HG03097 (cell line): ENCODE results near the gene EZR.

ENCODE experiments used
- ATAC-seq: cut with Tn5 transposase; IDR thresholded peaks from one replicate; pipeline ENCODE4 v1.9.1; 2021; ENCODE audit not compliant: unreplicated experiment, low FRiP score

EZR gene

DNA sequence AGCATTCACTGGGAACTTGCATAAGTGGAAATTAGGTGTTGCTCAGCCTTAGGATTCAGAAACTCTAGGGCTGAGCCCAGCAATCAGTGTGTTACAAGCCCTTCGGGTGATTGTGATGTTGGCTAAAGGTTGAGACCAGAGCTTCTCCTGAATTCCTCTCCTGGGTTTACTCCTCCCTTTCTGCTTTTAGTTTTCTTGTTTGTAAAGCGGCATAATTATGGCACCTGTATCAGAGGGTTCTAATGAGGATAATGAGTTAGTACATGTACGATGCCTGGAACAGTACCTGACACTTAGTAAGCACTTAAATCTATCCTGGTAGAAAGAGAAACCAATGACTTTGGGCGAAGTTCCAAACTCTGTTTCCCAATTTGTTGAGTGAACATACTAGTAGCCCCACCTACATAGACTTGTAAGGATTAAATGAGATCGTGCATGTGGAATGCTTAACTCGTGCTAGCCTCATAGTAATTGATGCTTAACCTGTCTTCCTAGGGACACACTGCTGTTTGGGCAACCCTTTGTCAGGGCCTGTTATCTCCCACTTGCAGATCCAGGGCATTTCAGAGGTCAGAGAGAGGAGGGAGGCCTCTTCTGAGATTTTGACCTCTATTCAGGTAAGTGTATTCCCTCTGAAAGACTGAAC, 932 bp upstream of the EZR start:
- ATAC-seq = no peak

DNA sequence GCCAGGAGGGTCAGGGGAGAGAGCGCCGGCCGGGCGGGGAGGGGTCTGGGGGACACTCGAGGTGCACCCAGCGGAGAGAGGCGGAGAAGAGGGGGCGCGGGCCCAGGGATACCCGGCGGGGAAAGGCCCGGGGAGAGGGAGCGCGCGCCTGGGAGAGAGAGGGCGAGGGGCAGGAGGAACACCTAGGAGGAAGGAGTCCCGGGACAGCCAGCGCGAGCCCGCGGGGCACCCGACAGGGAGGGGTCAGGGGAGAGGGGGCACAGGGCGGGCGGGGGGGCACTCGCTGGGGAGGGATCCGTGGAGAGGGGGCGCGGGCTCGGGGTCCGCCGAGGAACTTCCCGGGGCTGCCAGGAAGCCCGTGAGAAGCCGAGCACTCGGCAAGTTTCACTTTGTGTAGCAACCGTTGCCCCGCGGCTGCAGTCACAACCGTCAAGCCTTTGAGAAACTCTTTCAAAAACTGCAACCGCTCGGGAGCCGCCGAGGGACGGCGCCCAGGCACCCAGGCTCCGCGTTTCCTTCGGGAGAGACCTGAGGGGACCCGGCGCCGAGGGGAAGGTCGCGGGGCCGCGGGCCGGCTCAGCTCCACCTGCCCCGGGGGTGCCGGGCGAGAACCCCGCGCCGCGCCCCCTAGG, 471 bp downstream of the EZR start:
- peak; percentile 25 for ATAC-seq

DNA sequence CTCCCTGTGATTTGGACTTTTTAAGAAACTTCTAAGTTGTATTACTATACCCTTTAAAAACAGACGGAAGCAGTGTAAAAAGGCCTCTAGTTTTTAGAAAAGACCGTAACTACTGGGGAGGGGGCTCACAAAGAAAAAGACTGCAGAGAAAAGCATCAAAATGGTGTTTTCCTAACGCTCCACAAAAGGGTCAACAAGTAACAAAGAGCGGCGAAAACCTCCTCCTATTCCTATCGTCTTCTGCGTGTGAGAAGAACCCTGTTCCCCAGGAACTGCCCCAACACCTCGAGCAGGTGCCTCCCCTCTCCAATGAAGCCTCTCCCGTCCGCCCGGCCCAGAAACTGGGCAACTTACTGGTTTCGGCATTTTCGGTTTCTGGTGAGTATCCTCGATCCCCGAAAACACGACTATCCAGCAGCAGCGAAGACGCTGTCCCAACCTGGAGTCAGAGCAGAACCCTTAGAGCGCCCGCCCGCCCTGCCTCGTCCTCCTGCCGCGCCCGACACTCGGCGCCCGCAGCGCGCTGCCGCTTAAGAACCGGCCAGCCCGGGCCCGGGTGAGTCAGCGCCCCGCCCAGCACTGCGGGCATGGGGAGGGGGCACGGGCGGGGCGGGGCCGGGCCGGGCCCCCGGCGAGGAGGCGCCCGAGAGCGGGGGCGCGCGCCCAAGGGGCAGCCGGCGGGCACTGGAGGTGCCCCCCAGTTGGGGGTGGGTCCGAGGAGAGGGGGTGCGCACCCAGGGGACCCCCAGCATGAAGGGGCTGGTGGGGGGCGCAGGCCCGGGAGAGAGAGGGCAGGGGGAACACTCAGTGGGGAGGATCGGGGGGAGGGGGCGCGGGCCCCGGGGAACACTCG, 1.2 kb downstream of the EZR start:
- peak; percentile 37 for ATAC-seq

DNA sequence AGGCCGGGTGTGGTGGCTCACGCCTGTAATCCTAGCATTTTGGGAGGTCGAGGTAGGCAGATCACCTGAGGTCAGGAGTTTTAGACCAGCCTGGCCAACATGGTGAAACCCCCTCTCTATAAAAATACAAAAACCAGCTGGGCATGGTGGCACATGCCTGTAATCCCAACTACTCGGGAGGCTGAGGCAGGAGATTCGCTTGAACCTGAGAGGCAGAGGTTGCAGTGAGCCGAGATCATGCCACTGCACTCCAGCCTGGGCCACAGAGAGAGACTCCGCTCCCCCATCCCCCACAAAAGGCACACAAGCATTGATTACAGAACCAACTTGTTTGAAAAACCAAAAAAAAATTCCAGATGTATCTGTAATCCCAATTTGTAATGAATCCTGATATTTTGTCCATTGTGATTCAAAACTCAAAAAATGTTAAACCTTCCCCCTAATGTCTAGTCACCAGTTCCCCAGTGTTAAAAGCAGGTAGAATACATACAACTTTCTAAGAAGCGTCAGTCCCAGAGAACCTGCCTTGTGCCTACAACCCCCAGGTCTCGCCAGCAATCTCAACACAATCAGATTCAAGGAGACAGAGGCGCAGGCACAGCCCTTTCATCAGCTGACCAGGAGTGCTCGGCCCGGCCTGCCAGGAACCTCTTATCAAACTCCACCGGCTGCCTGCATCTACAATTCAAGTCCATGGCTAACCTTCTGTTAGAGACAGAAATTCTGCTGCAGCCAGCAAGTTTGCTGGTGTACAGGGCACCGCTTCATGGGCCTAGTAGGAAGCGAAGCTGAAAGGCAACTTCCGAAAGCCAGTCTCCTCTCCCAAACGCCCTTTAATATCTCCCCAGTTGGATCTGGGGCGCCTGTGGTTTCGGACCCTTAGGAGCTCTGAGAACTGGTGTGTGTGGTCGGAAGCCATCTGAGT, 2.1 kb downstream of the EZR start:
- ATAC-seq = no peak

DNA sequence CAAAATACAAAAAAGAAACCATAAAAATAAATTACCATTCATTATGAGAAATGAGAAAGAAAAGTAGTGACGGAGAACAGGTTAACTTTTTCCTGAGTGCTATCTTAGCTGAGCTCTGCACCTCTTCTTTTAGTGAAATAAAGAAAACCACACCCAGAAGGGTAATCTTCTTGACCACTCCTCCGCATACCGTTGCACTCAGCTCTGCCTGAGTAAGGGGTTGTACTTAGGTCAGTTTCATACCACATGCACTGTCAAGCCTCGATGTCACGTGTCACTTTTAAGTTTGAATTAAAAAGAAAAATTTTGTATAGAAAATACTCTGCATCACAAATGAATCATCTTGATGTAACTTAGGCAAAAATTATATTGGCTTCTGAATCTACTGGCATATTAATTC, 2.8 kb downstream of the EZR start:
- ATAC-seq = no peak

DNA sequence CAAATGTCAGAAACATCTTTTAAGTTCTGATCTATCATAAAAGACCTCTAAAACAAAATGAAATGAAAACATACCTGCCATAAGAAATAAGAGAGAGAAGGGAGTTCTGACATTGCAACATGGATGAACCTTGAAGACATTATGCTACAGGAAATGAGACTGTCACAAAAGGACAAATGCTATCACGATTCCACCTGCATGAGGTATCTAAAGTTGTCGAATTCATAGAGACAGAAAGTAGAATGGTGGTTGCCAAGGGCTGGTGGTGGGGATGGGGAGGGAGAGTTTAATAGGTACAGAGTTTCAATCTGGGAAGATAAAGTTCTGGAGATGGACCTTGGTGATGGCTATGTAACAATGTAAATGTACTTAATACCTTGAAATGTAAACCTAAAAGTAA, 3.3 kb downstream of the EZR start:
- no peak for ATAC-seq

DNA sequence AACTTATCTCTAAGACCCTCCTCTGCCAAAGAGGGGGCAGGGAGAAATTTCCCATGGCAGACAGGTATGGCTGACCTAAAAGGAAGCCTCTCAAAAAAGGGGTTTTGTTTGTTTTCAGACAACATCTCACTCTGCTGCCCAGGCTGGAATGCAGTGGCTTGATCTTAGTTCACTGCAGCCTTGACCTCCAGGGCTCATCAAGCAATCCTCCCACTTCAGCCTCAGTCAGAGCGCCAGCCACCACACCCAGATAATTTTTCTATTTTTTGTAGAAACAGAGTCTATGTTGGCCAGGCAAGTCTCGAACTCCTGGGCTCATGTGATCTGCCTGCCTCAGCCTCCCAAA, 3.8 kb downstream of the EZR start:
- no peak for ATAC-seq

DNA sequence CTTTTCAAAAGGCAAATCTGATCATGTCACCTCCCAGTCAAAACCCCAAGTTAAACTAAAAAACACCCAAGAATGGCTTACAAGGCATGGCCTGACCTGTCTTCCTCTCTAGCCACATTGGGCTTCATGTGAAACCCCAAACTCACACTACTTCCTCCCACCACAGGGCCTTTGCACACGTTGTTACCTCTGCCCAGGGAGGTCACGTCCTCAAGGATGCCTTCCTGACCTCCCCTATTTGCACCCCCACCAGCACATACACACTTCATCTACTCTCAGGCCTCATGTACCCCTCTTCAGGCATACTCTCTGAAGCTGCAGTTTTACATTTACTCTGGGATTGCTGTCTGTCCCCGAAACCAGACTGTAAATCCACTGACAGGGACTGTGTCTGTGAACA, 6.1 kb downstream of the EZR start:
- ATAC-seq = no peak

DNA sequence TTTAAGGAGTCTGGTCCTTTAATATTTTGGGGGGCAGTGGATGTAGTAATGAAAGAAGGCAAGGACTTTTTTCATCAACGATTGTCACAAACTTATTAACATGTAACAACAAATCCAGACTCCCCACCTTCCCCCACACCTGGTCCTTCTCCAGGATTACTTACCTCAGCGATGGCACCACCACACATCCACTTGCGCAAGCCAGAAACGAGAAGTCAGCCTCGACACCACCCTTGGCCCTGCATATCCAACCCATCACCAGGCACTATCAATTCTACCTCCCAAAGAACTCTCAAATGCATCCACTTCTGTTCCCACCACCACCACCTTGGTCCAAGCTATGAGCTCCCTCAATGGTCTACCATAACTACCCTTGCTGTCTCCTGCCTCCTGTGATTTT, 6.6 kb downstream of the EZR start:
- no peak for ATAC-seq

DNA sequence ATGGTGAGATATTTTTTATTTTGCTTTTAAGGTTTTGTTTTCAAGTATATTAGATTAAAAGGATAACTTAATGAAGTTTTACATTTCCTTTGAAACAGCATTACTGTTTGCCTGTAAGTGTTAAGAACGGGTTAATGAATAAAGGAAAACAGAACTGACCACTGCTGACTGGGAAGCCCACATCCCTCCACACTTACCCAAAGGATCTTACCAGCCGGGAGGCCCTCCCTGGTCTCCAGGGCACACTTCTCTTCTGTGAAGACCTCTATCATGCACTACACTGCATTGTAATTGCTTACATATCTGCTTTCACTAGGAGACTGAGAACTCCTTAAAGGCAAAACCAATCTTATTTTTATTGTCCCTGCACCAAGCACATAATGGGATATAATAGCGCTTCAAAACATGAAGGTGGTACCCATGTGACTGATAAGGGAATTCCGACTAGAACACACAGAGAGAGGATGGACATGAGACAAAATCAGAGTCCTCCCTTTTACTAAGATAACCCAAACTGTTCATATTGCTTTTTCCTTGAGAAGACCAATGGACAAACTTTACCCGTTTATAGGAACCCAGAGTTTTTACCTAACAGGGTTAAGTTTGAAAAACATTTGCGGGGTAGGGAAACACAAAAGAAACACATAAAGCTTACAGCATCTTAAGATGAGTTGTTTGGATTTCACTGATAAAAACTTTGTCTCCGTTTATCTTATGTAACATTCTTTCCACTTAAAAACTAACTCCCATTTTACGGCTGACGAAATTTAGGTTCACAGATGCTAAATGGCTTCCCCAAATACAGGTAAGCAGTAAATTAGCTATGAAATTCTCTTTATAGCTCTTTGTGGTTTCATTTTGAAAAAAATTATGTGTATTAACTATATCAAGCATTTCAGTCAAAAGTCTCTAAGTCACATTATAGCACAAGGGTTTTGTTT, 8.7 kb downstream of the EZR start:
- no peak for ATAC-seq

DNA sequence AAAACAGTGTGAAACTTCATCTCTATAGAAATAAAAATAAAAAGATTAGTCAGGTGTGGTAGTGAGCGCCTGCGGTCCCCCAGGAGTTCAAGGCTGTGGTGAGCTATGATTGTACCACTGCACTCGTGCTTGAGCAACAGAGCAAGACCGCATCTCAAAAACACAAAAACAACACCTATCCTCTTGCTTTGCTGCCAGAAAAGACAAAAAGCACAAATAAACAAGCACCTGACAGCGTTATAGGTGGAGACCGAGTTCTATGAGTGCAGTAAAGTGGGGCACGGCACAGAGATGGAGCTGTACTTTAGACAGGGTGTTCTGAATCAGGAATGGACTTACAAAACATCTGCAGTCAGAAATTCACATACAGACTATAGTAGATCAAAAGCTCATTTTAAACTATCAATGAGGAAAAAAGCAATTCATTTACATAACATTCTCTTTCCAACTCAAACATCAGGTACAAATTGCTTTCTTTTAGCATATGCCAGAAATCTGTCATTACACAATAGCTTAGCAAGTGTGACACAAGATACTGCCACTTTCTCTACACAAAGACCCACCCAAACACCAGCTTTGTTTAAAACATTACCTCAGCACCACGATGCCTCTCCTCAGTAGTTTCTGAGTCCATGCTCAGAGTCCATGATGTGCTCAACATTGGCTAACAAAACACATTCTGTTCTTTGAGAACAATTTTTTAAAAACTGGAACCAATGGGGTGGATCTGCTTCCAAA, 10.1 kb downstream of the EZR start:
- ATAC-seq = peak; percentile 56

DNA sequence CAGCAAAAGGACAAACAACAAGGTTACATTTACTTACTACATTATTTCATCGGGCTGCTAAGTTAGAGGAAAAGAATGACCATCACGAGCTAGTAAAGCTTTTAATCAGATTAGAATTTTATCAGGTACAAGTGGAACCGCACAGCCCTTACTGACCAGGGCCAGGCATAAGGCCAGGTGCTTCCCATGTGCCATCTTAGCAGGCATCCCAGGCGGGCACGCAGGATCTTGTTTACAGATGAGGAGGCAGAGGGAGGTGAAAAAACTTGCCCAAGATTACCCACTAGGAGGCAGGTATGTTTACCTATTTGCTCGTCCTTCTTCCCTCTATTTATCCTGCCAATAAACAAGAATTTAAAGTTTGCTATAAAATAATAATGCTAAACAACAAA, 10.7 kb downstream of the EZR start:
- no peak for ATAC-seq

DNA sequence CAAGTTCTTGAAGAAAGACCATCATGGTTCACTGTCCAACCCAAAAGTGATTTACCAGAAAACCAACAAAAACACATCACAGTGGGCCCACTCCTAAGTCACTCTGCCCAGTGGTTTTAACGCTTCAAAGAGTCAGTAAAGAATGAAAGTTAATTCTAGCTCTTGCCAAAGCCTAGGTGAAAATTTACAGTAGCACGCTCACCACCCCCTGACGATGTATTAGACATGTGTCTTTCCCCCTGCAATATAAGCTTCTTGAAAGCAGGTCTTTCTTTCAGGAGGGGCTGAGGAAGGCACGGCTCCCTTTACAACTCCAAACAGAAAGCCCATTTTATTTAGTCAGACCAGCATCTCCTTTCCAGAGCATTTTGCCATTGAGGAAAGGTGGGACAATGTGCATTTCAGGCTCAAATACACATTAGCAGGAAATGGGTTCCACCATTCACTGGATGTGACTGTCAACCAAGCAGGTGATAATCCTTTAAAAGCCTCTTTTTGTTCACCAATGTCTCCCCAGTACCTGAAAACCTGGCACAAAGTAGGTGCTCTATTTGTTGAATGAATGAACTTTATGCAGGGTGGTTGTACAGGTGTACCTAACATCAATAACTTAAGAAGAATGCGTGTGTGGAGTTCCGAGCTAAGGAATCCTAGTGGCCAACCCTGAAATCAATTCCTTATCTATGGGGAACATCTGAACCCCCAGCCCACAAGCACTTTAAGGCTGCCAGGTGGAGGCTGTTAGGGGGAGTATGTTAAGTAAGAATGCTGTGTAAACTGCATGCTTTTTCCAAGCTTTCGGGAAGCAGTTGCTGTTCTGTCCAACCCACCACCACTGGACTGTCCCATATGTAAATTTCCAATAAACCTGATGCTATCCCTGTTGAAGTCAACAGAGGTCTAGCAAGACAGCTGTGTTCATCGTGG, 11.4 kb downstream of the EZR start:
- no peak for ATAC-seq

DNA sequence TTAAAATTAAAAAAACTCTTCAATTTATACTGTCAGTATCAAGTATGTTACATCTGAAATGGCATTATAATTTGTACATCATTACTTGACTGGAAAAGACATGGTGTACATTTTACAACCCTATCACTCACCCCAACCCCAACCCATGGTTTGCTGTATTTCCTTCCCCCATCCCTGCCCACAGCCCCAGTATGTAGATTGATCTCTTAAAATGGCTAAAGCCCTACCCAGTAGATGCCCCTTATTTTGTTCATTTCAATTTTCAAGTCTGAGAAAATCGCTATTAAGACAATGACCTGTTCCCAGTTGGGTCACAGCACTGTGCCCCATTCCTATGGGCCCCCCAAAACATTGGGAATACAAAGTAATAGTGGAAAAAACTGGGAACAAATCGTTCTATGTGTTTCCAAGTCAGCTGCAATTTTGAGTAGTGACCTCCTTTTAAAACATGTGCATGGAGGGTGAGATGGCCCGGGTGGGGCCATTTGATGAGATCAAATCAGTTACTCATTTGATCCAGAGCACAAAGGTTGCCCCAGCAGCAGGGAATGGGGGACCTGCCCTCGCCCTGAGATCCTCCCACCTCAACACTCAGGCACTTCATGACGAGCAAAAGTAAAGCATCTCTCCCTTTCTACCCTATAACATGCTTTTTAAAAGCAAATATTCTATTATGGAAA, 13.3 kb downstream of the EZR start:
- no peak for ATAC-seq

DNA sequence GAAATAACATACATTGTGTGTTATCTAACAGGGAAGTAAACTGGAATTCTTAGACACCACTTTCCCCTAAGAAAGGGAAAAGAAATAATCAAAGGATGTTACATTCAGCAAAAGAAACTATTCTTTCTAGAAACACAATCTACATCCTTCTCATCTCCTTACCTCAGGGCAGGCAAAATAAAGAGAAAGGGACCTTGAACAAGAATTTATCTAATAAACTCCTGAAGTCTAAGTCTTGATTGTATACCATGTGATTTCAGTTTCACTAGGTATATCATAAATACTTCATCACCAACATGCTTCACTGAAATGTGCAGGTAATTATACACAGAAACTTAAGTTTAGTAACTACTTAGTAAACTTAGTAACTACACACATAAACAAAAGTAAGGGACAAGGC, 15.0 kb downstream of the EZR start:
- no peak for ATAC-seq

DNA sequence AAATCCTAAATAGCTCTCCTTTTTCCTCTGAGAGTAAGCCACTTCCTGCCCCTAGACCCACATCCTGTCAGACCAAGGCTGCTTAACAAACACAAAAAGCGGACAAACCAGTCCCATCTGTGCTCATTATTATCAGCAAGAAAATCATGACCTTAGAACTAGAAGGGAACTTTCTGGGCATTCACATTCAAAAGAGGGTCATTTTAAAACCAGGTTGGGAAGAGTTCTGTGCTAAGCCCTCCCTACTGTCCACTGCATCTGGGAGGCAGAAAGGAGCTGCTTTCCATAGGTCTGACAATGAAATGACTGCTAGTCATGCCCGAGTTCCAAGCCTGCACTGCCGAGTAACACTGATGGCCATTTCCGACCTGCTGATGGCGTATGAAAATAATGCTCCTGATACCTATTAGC, 15.4 kb downstream of the EZR start:
- peak; percentile 48 for ATAC-seq

DNA sequence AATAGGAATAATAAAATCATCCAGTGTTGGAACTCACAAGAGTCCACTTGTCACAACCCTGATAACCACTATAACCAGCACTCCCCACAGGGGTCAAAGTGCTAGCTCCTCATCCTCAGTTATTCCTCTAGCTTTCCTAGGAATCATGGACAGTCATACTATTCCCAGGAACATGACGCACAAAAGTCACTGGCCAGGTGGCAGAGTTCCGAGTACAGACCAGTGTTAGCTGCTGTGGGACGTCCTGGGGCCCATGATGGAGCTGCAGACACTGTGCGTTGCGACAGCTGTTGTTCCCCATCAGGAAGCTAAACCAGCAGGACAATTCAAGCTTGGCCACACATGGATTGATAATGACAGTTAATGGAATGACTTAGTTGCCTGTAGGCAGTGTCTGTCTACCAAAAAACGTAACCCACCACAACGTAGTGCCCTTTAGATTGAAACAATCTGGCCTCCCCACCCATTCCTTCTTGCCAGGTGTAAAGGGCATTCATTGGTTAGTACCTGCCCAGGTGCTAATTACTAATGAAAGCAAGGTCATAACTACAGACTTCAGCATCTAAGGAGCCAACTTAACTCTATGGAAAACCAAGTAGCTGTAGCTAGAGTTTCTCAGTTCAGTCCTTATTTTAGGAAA, 17.4 kb downstream of the EZR start:
- no peak for ATAC-seq
